HL-60 (cell line): Measurements from ENCODE around the gene GABRB1.

Experiments
- DNase-seq, 2 experiments: peaks; one replicate each; pipeline ENCODE4 v3.0.0-alpha.2; 2010 to 2020; ENCODE audit warnings: low read depth in 1 of 2, low spot score in 1 of 2
- H3K27ac ChIP-seq: fragments of 250-450 bp; sonication (Bioruptor Pico); replicated peaks from 2 replicates; pipeline ENCODE4 v1.5.1; 2020; ENCODE audit warnings: mild to moderate bottlenecking, moderate library complexity
- H3K27me3 ChIP-seq: fragments of 250-450 bp; sonication (Bioruptor Pico); 2 replicates; pipeline ENCODE4 v1.5.1; 2021; ENCODE audit warnings: mild to moderate bottlenecking, moderate library complexity; ENCODE audit not compliant: insufficient read depth, poor library complexity, severe bottlenecking
- H3K4me3 ChIP-seq: replicated peaks from 2 replicates; pipeline ENCODE4 v1.5.1; 2011; ENCODE audit warnings: mild to moderate bottlenecking, control low read depth, low read length; ENCODE audit not compliant: insufficient read depth
- GABPA ChIP-seq: IDR thresholded peaks from 2 replicates; pipeline ENCODE4 v1.6.1; 2012; ENCODE audit warnings: low read depth
- POLR2AphosphoS5 ChIP-seq: IDR thresholded peaks from 2 replicates; pipeline ENCODE4 v1.6.1; 2012; ENCODE audit warnings: low read depth
- SPI1 ChIP-seq: IDR thresholded peaks from 2 replicates; pipeline ENCODE4 v1.6.1; 2012; ENCODE audit warnings: low read depth, mild to moderate bottlenecking, borderline replicate concordance
- TF ChIP-seq, protein P1 (sequence below): IDR thresholded peaks from one replicate; pipeline ENCODE4 v1.5.1; 2011; ENCODE audit warnings: low read length, control low read depth, inconsistent platforms; ENCODE audit not compliant: insufficient read depth
- TF ChIP-seq, protein P2 (sequence below): IDR thresholded peaks from 2 replicates; pipeline ENCODE4 v1.6.1; 2012; ENCODE audit warnings: low read depth; ENCODE audit not compliant: insufficient replicate concordance

Gene GABRB1

GRCh38 chr4:47349326-47349725, 318.0 kb downstream of the GABRB1 start:
- no peaks in the 10 kb centered on the region for H3K27me3 ChIP-seq
- H3K27ac ChIP-seq = no peak overlapping the region
- no peak overlapping the region for H3K4me3 ChIP-seq
- TF ChIP-seq, protein P1, sequence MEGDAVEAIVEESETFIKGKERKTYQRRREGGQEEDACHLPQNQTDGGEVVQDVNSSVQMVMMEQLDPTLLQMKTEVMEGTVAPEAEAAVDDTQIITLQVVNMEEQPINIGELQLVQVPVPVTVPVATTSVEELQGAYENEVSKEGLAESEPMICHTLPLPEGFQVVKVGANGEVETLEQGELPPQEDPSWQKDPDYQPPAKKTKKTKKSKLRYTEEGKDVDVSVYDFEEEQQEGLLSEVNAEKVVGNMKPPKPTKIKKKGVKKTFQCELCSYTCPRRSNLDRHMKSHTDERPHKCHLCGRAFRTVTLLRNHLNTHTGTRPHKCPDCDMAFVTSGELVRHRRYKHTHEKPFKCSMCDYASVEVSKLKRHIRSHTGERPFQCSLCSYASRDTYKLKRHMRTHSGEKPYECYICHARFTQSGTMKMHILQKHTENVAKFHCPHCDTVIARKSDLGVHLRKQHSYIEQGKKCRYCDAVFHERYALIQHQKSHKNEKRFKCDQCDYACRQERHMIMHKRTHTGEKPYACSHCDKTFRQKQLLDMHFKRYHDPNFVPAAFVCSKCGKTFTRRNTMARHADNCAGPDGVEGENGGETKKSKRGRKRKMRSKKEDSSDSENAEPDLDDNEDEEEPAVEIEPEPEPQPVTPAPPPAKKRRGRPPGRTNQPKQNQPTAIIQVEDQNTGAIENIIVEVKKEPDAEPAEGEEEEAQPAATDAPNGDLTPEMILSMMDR = no peak
- TF ChIP-seq SPI1 (no peak), GABPA (no peak), POLR2AphosphoS5 (no peak)
- TF ChIP-seq, protein P2, sequence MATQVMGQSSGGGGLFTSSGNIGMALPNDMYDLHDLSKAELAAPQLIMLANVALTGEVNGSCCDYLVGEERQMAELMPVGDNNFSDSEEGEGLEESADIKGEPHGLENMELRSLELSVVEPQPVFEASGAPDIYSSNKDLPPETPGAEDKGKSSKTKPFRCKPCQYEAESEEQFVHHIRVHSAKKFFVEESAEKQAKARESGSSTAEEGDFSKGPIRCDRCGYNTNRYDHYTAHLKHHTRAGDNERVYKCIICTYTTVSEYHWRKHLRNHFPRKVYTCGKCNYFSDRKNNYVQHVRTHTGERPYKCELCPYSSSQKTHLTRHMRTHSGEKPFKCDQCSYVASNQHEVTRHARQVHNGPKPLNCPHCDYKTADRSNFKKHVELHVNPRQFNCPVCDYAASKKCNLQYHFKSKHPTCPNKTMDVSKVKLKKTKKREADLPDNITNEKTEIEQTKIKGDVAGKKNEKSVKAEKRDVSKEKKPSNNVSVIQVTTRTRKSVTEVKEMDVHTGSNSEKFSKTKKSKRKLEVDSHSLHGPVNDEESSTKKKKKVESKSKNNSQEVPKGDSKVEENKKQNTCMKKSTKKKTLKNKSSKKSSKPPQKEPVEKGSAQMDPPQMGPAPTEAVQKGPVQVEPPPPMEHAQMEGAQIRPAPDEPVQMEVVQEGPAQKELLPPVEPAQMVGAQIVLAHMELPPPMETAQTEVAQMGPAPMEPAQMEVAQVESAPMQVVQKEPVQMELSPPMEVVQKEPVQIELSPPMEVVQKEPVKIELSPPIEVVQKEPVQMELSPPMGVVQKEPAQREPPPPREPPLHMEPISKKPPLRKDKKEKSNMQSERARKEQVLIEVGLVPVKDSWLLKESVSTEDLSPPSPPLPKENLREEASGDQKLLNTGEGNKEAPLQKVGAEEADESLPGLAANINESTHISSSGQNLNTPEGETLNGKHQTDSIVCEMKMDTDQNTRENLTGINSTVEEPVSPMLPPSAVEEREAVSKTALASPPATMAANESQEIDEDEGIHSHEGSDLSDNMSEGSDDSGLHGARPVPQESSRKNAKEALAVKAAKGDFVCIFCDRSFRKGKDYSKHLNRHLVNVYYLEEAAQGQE = no peak
- no peak for DNase-seq

DNA sequence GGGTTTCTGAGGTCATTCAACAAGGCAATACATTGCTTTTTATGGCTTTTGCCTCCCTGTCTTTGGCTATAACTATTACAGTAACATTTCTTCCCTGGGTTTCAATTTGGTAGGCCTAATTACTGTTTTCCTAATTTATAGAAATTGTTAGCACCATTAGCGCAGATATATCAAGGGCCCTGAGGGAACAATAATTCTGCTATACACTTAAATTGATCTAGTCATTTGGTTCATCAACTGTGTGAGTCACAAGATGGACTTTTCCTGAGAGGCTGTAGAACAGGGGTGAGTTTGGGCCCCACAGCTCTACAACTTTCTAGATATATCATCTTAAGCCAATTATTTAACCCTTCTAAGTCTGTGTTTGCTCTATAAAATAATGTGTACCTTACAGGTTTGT, 324.2 kb downstream of the GABRB1 start:
- Histone ChIP-seq H3K27ac (no peak overlapping the region), H3K4me3 (no peak overlapping the region), H3K27me3 (no peaks in the 10 kb centered on the region)
- DNase-seq = no peak
- TF ChIP-seq GABPA (no peak), SPI1 (no peak), POLR2AphosphoS5 (no peak)
- TF ChIP-seq, protein P2 = no peak
- TF ChIP-seq, protein P1 = no peak

DNA sequence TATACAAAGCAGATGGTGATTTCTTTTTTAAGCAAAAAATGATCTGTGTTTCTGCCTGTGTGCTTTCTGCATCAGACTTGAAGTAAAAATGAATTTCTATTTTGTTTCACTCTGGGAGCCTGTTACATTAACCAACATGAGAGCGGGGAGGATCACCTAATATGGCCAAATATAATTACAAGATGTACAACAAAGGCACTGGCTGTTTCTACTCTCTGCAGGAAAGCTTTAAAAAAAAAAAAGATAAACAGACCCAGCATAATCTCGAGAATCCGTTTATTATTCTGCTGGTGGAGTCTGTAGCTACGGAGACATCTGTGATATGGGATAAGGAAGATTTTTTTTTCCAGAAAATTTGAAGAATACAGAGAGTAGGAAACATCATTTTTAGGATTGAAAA, 328.5 kb downstream of the GABRB1 start:
- DNase-seq = no peak
- H3K27me3 ChIP-seq = no peaks in the 10 kb centered on the region
- H3K27ac ChIP-seq = no peak overlapping the region
- TF ChIP-seq, protein P1 = no peak
- TF ChIP-seq, protein P2 = no peak
- TF ChIP-seq SPI1 (no peak), POLR2AphosphoS5 (no peak)
- no peak overlapping the region for H3K4me3 ChIP-seq
